HG03159 (cell line): ENCODE measurements around the gene HOXB5.

Source experiments
- ATAC-seq: cut with Tn5 transposase; IDR thresholded peaks from one replicate; pipeline ENCODE4 v1.9.1; 2021; ENCODE audit warnings: mild to moderate bottlenecking, moderate library complexity; ENCODE audit not compliant: unreplicated experiment

HOXB5 gene

GRCh38 chr17:48551214-48551555, 42.4 kb downstream of the HOXB5 start:
- no peak for ATAC-seq

- no peak for ATAC-seq
Measured at GRCh38 chr17:48550502-48551213, 42.9 kb downstream of the HOXB5 start.

DNA sequence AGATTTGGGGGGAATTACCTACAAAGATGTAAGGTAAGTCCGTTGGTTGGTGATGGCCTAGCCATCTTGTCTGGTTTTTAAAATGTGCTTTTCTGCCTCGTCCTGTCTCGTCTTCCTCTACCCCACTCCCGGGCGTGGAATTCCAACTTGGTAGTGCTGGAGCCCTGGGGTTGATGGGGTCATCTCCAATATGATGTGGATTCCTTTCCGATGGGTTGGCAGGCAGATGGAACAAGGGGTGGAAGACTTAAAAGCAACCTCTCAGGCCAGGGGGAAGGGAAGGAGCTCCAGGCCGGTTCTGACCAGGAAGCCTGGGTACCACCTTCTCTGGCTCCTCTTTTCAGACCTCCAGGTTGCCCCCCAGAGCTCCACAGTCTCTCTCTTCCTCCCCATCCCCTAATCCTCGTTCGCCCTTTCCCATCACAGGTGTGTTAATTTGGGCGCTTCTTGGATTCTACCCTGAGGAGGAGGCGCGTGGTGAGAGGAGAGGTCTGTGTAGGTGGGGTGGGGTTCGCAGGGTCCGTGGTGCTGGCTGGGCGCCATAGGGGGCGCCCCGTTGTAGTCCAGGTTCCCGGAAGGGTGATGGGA, 43.6 kb downstream of the HOXB5 start:
- ATAC-seq: no peak

DNA sequence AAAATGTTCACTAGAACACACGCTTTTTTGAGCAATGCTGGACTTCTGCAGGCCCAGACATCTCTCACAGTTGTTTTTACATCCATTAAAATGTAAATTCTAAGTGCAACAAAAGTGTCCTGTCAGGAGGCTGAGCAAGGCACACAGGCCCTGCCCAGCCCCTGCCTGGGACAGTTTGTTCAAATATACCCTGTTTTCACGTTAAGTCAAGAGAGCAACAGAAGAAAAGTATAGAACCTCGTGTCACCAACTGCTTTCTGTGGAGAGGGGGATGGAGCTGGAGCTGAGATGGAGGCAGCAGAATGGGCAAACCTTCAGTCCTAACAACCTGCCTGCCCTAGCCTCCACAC, 44.3 kb downstream of the HOXB5 start:
- ATAC-seq: no peak

GRCh38 chr17:48548523-48549280, 44.9 kb downstream of the HOXB5 start:
- ATAC-seq: no peak

GRCh38 chr17:48547808-48548522, 45.6 kb downstream of the HOXB5 start:
- ATAC-seq: no peak

- no peak for ATAC-seq
Measured at GRCh38 chr17:48546924-48547807, 46.4 kb downstream of the HOXB5 start.

GRCh38 chr17:48546137-48546923, 47.2 kb downstream of the HOXB5 start:
- ATAC-seq: no peak

- no peak for ATAC-seq
Measured at GRCh38 chr17:48545539-48545938, 48.0 kb downstream of the HOXB5 start.

DNA sequence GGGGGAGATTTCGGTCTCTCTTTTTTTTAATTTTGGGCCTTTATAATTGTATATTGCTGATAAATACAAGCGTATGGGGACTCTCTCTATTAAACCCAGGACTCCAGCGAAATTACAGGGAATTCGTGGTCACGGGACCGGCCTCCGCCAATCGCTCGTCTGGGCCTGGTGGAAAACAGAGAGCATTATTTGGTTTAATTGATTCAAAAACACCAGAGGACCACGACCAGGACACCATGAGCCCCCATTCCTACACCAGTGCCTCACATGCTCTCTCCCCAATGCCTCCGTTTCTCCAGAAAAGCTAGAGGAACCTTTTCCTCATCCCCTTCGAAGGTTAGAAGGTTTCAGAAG, 48.6 kb downstream of the HOXB5 start, which contains the start of gene HOXB2:
TSS of gene HOXB2 (minus strand) at position 88 of the 354 bp plus-strand sequence. CDS start 198 bp downstream, outside the sequence.
- ATAC-seq: no peak

DNA sequence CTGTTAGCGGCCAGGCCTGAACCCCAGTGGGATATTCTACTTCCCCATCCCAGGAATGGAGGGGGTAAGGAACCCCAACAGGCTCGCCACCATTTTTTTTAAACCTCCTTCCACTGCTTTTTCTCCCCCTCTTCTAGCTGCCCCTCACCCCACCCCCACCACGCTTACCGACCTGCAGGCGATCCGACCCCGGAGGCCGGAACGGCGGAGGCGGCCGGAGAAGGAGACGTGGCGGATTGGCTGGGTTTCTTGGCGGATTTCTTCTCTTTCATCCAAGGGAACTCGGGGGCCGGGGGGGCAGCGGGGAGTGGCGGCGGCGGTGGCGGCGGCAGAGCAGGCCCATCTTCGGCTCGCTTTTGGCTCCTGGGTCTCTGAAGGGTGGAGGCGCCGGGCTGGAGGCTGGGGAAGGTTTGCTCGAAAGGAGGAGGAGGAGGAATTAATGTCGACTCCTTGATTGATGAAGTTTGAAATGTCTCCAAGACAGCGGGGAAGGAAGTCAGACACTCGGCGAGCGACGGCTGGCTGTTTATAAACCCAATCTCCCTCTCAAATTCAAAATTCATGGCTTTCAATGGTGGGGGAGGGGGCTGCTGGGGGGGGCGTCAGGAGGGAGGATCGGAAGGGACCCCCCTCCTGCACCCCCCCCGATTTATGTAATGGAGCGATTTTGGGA, 49.1 kb downstream of the HOXB5 start:
- ATAC-seq: no peak

DNA sequence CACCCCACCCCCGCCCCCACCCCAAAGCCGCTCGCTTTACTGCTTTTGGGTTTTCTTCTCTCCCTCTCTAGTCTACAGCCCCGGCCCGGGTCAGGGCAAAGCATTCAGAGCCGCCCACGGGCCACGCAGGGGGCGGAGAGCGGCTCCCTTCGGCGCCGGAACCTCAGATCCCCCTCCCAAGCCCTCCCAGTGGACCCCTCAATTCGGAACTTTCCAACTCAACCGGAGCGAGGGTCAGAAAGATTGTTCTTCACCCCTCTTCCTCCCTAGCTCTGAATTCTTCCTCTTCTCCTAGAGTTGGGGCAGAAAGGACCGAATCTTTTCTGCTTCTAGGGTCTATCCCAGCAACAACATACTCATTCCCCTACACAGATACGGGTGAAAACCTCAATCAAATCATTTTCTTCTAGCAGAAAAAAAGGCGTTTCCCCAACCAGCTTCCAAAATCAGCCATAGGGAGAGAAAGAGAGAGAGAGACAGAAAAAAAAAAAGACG, 49.7 kb downstream of the HOXB5 start:
- no peak for ATAC-seq

GRCh38 chr17:48543107-48543853, 50.3 kb downstream of the HOXB5 start:
- ATAC-seq: no peak

DNA sequence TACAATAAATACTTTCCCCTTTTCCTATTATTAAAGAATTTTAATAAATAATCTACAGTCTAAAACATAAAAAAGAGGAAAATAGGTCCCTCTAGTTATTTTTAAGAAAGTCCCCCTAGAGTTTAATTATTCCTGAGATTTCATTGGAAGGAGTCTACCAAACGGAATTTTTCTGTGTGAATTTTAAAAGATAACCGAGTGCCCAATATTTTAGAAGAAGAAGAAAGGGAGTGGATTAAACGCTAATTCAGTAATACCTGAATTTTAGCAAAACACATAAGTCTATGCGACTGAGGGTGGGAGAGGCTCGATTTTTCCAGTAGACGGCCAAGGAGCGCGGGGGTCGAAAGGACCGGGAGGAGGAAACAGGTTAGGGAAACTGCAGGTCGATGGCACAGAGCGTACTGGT, 50.9 kb downstream of the HOXB5 start:
- ATAC-seq: no peak

DNA sequence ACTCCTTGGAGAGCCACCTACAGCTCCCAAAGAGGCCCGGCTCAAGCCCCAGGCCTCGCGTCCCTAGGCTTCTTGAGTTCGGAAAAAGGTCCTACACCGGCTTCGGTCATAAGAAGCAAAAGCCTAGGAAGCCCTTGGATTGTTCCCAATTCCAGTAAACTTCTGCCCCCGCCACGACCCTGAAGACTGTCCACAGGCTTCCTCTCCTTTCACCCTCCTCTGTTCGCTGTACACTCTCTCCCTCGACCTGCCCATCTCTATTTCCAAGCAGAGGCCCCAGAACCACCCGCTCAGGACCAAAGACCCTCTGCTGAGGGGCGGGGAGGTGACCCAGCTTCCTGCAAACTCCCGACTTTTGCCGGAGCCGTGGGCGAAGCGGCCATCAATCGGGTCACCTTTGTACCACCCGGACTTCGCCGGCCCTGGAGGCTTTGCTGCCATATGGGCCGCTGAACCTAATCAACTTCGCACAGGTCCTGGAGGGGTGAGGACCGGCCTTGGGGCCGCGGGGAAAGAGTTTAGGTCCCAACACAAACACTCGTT, 51.4 kb downstream of the HOXB5 start:
- no peak for ATAC-seq

GRCh38 chr17:48541577-48542113, 51.9 kb downstream of the HOXB5 start:
- ATAC-seq: no peak
